Activated T-helper 2 cell treated with anti-CD3 and anti-CD28 coated beads, Interferon-gamma antibody, Interleukin-2, Interleukin-4, amounts not matched to agents 10 μg/mL and 5 μg/mL and 100 μg/mL, durations not matched to agents 14 hours and 24 hours and 36 hours (primary cell): ENCODE measurements around the gene CLRN2. TPM values are rescaled to one million over a fixed set of nuclear protein-coding genes. Genes with fewer than 3 reads are reported as not detected.

Source experiments
- DNase-seq: peaks from one replicate; pipeline ENCODE4 v3.0.0; 2021; ENCODE audit warnings: low spot score
- H3K27ac Mint-ChIP-seq: one replicate; pipeline ENCODE4 v1.8.0; 2021; ENCODE audit warnings: mixed read lengths
- H3K27me3 Mint-ChIP-seq: one replicate; pipeline ENCODE4 v1.8.0; 2021; ENCODE audit warnings: low read depth, mixed read lengths
- H3K36me3 Mint-ChIP-seq: one replicate; pipeline ENCODE4 v1.8.0; 2021; ENCODE audit warnings: low read depth, mixed read lengths
- H3K4me1 Mint-ChIP-seq: one replicate; pipeline ENCODE4 v1.8.0; 2021; ENCODE audit warnings: low read depth, mixed read lengths
- H3K4me3 Mint-ChIP-seq: one replicate; pipeline ENCODE4 v1.8.0; 2021; ENCODE audit warnings: low read depth, mild to moderate bottlenecking, moderate library complexity, mixed read lengths
- H3K9me3 Mint-ChIP-seq: one replicate; pipeline ENCODE4 v1.8.0; 2021; ENCODE audit warnings: mixed read lengths
- intact Hi-C: fragments of 100-400 bp; cut with micrococcal nuclease; formaldehyde crosslinking; loops from one replicate; pipeline ENCODE4 v1.15.1; 2023
- total RNA-seq: library from RNA; stranded (reverse); gene quantifications from 2 replicates; pipeline ENCODE4 v1.2.3, GENCODE V29; 2022

The CLRN2 gene
- total RNA-seq, 1 donor from 2014 or later = not detected

DNA sequence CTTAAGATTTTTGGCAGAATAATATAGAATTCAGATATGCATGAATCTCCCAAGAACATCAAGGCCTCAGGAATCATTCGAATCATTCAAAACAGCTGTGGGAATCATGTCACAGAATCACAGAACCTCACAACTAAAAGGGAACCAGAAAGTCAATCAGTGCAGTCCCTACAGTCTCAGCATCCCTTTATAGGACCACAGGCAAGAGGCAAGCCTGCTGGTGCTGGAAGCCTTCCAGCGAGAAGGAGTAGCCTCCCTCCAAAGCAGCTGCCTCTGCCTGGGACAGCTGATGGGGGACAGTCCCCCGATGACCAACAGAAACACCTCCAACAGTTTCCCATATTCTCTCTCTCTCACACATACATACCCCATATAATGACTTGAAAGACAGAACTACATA is 23.8 kb upstream of the CLRN2 start:
- no peaks in the 10 kb centered on the region for H3K9me3 Mint-ChIP-seq
- H3K4me1 Mint-ChIP-seq = peaks cover 9% of the 10 kb centered on the region
- no peaks in the 10 kb centered on the region for H3K27me3 Mint-ChIP-seq
- intact Hi-C loops = no loop called here
- DNase-seq = no peak
- H3K27ac Mint-ChIP-seq = no peak overlapping the region
- peaks cover 36% of the 10 kb centered on the region for H3K36me3 Mint-ChIP-seq
- H3K4me3 Mint-ChIP-seq = no peak overlapping the region

DNA sequence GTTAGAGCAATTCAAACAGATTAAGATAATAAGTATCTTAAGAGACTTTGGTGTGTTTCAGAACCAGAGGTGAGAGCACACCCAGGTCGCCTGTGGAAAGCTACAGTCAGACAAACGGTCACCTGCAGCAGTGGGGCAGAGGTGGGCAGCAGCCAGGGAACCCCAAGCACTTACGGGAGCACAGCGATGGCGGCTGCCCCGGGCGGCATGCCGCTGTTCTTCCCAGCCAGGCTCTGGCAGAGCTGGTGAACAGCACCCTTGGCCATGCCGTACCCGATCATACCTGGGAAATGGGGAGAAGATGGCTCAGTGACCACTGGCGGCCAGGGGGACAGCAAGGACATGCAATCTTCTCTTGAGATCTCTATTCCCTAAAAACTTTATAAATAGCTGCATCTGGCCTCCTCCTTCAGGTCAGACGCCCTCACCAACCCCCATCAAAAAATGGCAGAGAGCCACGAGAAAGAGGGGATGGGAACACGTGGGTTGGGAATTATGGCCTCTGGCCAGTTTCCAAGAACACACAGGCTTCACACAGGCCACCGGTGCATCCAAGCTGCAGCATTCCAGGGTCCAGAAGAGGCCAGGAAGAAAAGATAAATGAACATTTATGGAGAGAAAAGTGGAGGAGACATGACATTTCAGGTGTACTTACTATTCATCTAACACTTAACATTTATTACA is 22.8 kb upstream of the CLRN2 start:
- H3K27me3 Mint-ChIP-seq = no peaks in the 10 kb centered on the region
- no peak overlapping the region for H3K27ac Mint-ChIP-seq
- no peak overlapping the region for H3K4me3 Mint-ChIP-seq
- no peak for DNase-seq
- intact Hi-C loops = no loop called here
- no peaks in the 10 kb centered on the region for H3K9me3 Mint-ChIP-seq
- H3K4me1 Mint-ChIP-seq = peaks cover 9% of the 10 kb centered on the region
- H3K36me3 Mint-ChIP-seq = peaks cover 30% of the 10 kb centered on the region

DNA sequence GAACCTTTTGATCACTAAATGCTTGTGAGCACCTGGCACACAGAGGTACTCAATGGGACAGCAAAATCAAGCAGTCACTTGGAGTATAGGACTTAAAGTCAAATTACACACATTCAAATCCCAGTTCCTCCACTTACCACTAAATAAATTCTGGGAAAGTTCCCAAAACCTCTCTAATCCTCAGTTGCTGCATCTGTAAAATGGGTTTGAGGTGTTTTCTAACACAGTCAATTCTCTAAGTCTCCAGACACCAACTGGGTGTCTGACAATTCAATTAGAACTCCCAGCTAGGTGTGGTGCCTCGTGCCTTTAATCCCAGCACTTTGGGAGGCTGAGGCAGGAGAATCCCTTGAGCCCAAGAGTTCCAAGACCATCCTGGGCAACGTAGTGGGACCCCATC is 22.1 kb upstream of the CLRN2 start:
- H3K4me3 Mint-ChIP-seq = no peak overlapping the region
- H3K27ac Mint-ChIP-seq = no peak overlapping the region
- no peak for DNase-seq
- intact Hi-C loops = no loop called here
- no peaks in the 10 kb centered on the region for H3K9me3 Mint-ChIP-seq
- H3K4me1 Mint-ChIP-seq = peaks cover 9% of the 10 kb centered on the region
- no peaks in the 10 kb centered on the region for H3K27me3 Mint-ChIP-seq
- peaks cover 32% of the 10 kb centered on the region for H3K36me3 Mint-ChIP-seq

DNA sequence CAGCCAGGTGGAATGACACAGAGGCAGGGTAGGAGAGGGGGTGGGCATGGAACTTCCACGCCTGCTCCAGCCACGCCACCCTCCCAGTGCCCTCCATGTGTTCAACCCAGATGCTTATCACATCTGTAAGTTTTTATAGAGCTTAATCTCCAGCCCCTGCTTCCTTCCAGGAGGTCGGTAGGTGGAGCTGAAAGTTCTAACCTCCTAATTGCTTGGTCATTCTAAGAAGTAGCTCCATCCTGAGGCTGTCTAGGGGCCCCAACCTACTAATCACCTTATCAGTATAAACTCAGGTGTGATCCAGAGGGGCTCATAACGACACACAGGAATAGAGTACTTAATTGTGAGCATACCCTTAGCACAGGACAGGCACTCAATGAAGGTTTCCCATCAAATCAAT is 21.3 kb upstream of the CLRN2 start:
- Mint-ChIP-seq H3K27ac (no peak overlapping the region), H3K9me3 (no peaks in the 10 kb centered on the region), H3K36me3 (peaks cover 32% of the 10 kb centered on the region), H3K4me1 (peaks cover 9% of the 10 kb centered on the region), H3K4me3 (no peak overlapping the region), H3K27me3 (no peaks in the 10 kb centered on the region)
- no peak for DNase-seq
- intact Hi-C loops = no loop called here

DNA sequence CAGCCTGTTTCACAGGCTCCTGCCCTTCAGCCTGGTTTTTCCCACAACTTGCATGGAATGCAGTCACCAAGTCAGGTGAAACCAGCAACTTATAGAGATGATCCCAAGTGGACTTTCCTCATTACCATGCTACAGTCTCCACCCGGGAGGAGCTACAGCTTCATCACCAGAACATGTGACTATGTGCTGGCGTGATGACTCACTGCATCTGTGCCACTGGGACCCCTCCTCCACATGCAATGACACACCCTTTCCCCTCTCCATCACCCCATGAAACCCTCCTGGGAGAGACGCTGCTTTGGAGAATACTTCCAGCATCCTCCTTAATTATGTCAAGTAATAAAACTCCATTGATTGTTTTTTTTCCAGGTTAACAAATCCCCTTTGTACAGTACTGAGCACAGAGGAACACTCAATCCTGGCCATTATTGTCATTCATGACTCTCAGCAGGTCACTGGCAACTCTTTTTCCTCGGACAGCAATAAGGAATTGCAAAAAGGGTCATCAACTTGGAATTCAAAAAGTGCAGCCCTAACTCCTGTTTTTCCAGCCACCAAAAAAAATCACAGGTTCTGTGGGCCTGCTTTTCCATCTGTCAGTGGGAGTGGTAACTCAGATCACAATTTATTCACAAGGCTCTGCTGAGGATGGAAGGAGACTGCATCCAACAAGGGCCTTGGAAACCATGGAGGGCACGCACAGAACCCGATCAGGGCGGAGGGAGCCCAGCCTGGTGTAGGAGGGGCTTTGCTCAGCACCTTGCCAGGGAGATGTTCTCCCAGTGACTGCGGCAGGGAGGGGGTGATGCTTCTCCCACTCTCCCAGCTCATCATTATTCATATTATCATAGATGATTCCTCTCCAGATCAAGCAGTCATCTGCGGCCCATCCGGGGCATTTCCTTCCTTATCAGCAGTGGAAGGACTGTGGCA is 20.4 kb upstream of the CLRN2 start:
- no peaks in the 10 kb centered on the region for H3K9me3 Mint-ChIP-seq
- H3K27me3 Mint-ChIP-seq = no peaks in the 10 kb centered on the region
- no peak overlapping the region for H3K27ac Mint-ChIP-seq
- no peak for DNase-seq
- H3K4me1 Mint-ChIP-seq = peaks cover 9% of the 10 kb centered on the region
- H3K4me3 Mint-ChIP-seq = no peak overlapping the region
- H3K36me3 Mint-ChIP-seq = peaks cover 32% of the 10 kb centered on the region
- intact Hi-C loops = no loop called here

DNA sequence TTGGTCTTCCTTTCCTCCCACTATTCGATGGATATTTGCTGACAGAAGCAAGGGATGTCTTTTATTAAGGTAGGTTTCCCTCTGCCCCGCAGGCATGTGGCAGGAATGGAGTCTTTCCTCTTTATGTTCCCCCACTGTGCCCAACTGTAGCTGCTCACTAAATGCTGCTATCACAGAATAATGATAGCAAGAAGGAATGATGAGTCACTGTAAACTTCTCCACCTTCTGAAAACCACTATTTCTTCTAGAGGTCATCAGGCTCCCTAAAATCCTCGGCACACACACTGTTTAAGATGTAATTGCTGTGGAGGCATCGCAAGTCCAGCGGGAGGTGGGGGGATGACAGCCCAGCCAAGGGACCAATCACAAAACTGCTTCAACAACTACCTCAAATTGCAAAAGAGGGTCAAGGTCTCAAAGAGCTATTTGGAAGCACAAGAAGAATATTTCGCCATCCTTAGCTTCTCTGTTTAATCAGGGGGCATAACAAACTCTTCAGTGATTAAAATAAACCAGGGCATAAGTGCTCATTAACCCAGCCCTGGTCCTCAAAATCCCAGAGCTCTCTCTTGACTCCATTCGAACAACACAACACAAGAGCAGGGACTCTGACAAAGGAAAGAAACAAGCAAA is 17.0 kb upstream of the CLRN2 start:
- no peak for DNase-seq
- Mint-ChIP-seq H3K9me3 (no peaks in the 10 kb centered on the region), H3K27me3 (no peaks in the 10 kb centered on the region), H3K27ac (no peak overlapping the region), H3K36me3 (peaks cover 45% of the 10 kb centered on the region), H3K4me1 (peaks cover 21% of the 10 kb centered on the region), H3K4me3 (no peak overlapping the region)
- intact Hi-C loops = no loop called here

DNA sequence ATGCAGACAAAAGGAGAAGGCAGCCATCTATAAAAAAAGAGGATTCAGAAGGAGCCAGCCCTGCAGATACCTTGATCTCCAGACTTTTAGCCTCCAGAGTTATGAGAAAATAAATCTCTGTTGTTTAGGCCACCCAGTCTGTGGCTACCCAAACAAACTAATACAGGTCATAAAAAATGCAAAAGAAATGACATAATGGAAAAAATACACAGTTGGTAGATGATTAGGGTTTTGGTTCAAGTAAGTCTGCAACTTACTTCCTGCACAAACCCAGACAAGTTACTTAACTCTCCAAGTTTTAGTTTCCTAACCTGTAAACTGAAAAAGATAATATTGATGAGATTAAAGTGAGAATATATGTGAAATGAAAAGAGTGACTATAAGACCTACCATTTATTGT is 14.4 kb upstream of the CLRN2 start:
- Mint-ChIP-seq H3K27ac (no peak overlapping the region), H3K4me3 (no peak overlapping the region), H3K27me3 (no peaks in the 10 kb centered on the region), H3K9me3 (no peaks in the 10 kb centered on the region), H3K4me1 (peaks cover 20% of the 10 kb centered on the region), H3K36me3 (peaks cover 64% of the 10 kb centered on the region)
- intact Hi-C loops = no loop called here
- DNase-seq = no peak

DNA sequence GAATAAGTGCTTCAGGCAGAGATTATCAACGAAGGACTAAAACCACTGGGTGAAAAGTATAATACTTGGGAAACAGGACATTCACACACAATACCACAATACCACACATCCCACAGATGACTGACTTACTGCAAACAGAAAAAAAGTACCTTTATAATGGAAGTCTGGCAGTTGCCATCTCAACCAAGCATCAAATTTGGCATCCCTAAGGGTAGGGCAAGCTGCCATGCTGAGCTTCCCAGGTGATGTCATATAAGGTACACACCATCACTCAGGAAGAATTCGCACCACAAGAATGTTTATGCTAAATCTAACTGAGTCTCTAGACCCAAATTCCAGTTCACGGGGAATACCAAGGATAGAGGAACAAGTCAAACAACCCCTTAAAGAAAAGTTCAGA is 12.2 kb upstream of the CLRN2 start:
- H3K4me3 Mint-ChIP-seq = no peak overlapping the region
- peaks cover 23% of the 10 kb centered on the region for H3K4me1 Mint-ChIP-seq
- peaks cover 71% of the 10 kb centered on the region for H3K36me3 Mint-ChIP-seq
- DNase-seq = no peak
- no peaks in the 10 kb centered on the region for H3K27me3 Mint-ChIP-seq
- intact Hi-C loops = no loop called here
- no peaks in the 10 kb centered on the region for H3K9me3 Mint-ChIP-seq
- no peak overlapping the region for H3K27ac Mint-ChIP-seq

DNA sequence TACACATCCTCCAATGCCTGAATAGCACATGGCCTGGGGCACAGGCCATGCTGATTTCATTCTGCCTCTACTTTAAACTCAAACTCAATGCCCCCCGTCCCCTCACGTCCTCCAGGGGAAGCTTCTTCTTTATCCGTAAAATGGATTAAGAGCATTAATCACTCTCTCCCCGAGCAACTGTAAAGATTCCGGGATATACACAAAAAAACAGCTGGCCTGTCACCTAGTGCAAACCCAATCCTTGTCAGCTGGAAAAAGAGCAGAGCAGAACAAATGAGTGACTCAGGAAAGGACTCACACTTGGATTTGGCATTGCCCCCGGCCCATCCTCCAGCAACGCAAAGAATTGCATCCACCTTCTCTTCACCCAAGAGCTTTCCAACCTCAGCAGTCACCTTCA is 10.9 kb upstream of the CLRN2 start:
- Mint-ChIP-seq H3K4me3 (no peak overlapping the region), H3K36me3 (peaks cover 67% of the 10 kb centered on the region)

DNA sequence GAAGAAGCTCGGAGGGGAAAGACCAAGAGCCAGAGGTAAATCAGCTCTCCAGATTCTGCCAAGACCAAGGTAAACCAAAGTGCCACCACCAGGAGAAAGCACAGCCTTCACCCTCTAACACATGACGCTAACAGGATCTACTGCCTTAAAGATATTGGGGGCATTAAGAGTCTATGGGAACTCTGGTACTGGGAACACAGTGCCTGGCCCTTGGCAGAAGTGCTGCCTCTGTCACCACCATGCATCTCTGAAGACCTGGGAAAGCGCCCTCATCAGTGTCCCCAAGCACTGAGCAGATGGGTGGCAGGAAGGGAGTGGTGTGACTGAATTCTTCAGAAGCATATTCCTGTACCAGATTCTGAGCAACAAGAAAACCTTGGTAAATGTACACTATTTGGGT is 4.4 kb upstream of the CLRN2 start:
- peak overlapping the region; percentile 18 for H3K27ac Mint-ChIP-seq
- H3K9me3 Mint-ChIP-seq = no peaks in the 10 kb centered on the region
- H3K27me3 Mint-ChIP-seq = peaks cover 7% of the 10 kb centered on the region
- peaks cover 28% of the 10 kb centered on the region for H3K36me3 Mint-ChIP-seq
- H3K4me3 Mint-ChIP-seq = peak overlapping the region; percentile 99
- no peak for DNase-seq
- peaks cover 25% of the 10 kb centered on the region for H3K4me1 Mint-ChIP-seq
- intact Hi-C loops = loop anchor here (5.0 kb wide), 1 partner anchor 302 kb away; the partner anchor contains the start of genes DCAF16 and NCAPG

More for the DNA sequence above, 10.9 kb upstream of the CLRN2 start:
- peaks cover 23% of the 10 kb centered on the region for H3K4me1 Mint-ChIP-seq
- H3K27ac Mint-ChIP-seq = no peak overlapping the region
- no peak for DNase-seq
- H3K9me3 Mint-ChIP-seq = no peaks in the 10 kb centered on the region
- no peaks in the 10 kb centered on the region for H3K27me3 Mint-ChIP-seq
- intact Hi-C loops = no loop called here

DNA sequence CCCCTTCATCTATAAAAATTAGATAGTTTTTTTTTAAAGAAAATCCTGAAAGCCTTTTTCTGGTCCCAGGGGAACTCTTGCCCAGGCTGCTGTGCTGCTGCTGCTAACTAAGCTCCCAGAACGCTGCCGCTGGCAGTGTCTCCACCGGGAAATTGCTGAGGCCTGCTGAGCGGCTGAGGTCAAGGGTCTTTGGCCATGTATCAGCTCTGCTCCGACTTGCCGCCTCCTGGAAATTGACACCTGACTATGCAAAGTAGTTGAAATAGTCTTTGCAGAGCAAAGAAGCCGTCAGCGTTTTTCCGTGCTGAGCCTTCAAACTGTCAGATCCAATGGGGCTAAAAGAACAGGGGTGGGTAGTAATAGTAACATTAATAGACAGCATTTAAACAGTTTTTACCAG is 3.9 kb upstream of the CLRN2 start:
- no peak for DNase-seq
- intact Hi-C loops = loop anchor here (5.0 kb wide), 1 partner anchor 301 kb away; the partner anchor contains the start of genes DCAF16 and NCAPG
- Mint-ChIP-seq H3K9me3 (no peaks in the 10 kb centered on the region), H3K4me1 (peaks cover 25% of the 10 kb centered on the region), H3K27me3 (peaks cover 7% of the 10 kb centered on the region), H3K27ac (no peak overlapping the region), H3K4me3 (peak overlapping the region; percentile 99), H3K36me3 (peaks cover 25% of the 10 kb centered on the region)

DNA sequence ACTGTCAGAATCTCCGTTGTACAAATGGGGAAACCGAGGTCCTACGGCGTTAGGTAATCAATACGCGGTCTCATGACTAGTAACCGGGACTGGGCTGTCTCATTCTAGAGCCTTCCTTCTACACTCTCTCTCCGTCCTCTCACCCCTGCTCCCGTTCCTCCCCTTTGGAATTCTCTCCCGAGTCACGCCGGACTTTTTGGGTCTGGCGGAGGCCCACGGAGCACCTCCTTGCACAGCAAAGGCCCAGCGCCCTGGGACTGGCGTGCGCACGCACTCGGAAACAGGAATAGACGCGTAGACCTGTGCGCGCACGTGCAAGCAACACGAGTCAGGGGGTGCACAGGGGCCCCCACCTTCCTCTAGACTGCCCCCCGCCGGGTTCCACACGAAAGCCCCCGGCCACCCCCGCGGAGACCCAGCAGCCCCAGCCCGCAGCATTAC is 3.4 kb upstream of the CLRN2 start:
- intact Hi-C loops = loop anchor here (5.0 kb wide), 1 partner anchor 301 kb away; the partner anchor contains the start of genes DCAF16 and NCAPG
- H3K4me3 Mint-ChIP-seq = peak overlapping the region; percentile 99
- peak overlapping the region; percentile 84 for H3K27ac Mint-ChIP-seq
- H3K36me3 Mint-ChIP-seq = peaks cover 24% of the 10 kb centered on the region
- no peaks in the 10 kb centered on the region for H3K9me3 Mint-ChIP-seq
- peaks cover 8% of the 10 kb centered on the region for H3K27me3 Mint-ChIP-seq
- DNase-seq = peak; percentile 50
- H3K4me1 Mint-ChIP-seq = peaks cover 24% of the 10 kb centered on the region
